ENCODE data around the gene ESX1.
A peak's percentile ranks its signal among the peaks of the same experiment; 100 is the strongest.
"Not testable (repeated sequence)": the region's sequence is repeated elsewhere in the genome, so short reads cannot be mapped to it uniquely, and the experiment has no call there.

ESX1 gene

GRCh38 chrX:104254442-104255115 is at the start of gene ESX1:
Gene ESX1, minus strand, starts transcription at chrX:104254933. Its CDS starts 84 bp downstream, at chrX:104254849.
- no peak for DNase-seq

- DNase-seq, result no peak
Observed at GRCh38 chrX:104295636-104296035, 40.9 kb upstream of the ESX1 start.

GRCh38 chrX:104288961-104289360 is 34.2 kb upstream of the ESX1 start:
- no peak for DNase-seq

- no peak for DNase-seq
Observed at GRCh38 chrX:104288269-104288668, 33.5 kb upstream of the ESX1 start.

- no peak for DNase-seq
Observed at GRCh38 chrX:104285201-104285600, 30.5 kb upstream of the ESX1 start.

GRCh38 chrX:104284507-104284906 is 29.8 kb upstream of the ESX1 start:
- no peak for DNase-seq

GRCh38 chrX:104282166-104282725 is 27.5 kb upstream of the ESX1 start:
- no peak for DNase-seq

GRCh38 chrX:104281564-104281963 is 26.8 kb upstream of the ESX1 start:
- no peak for DNase-seq

- DNase-seq, result no peak
Observed at GRCh38 chrX:104280609-104281008, 25.9 kb upstream of the ESX1 start.

- peak in 1 of 2 donors; percentile 12 for DNase-seq
Observed at GRCh38 chrX:104270916-104271512, 16.3 kb upstream of the ESX1 start.

- DNase-seq, result no peak
Observed at GRCh38 chrX:104270212-104270611, 15.5 kb upstream of the ESX1 start.

GRCh38 chrX:104255465-104255864 is 732 bp upstream of the ESX1 start:
- DNase-seq, result no peak

GRCh38 chrX:104253567-104254441 is 929 bp downstream of the ESX1 start:
- DNase-seq, result no peak

GRCh38 chrX:104250470-104250869 is 4.3 kb downstream of the ESX1 start:
- DNase-seq, result no peak

- not testable (repeated sequence) for DNase-seq
Observed at GRCh38 chrX:104230060-104230459, 24.7 kb downstream of the ESX1 start.

GRCh38 chrX:104211187-104211586 is 43.5 kb downstream of the ESX1 start:
- DNase-seq, result no peak

- no peak for DNase-seq
Observed at GRCh38 chrX:104205548-104205947, 49.2 kb downstream of the ESX1 start.

All from bone marrow (tissue), 2 donors.